Nephron (organoid): ENCODE measurements around the gene MVK.
A peak's percentile ranks its signal among the peaks of the same experiment; 100 is the strongest.

Experiments
- H3K27ac Mint-ChIP-seq, 3 experiments: 2 replicates each; pipeline ENCODE4 v1.8.0; 2020; ENCODE audit warnings: mixed read lengths in 3 of 3, mild to moderate bottlenecking in 2 of 3, moderate library complexity in 1 of 3
- H3K27me3 Mint-ChIP-seq: 2 replicates; pipeline ENCODE4 v1.8.0; 2021; ENCODE audit warnings: low read depth, mild to moderate bottlenecking, moderate library complexity, mixed read lengths
- H3K36me3 Mint-ChIP-seq: 2 replicates; pipeline ENCODE4 v1.8.0; 2020; ENCODE audit warnings: low read depth, mixed read lengths
- H3K4me1 Mint-ChIP-seq: 2 replicates; pipeline ENCODE4 v1.8.0; 2020; ENCODE audit warnings: mixed read lengths
- H3K4me3 Mint-ChIP-seq, 3 experiments: 2 replicates each; pipeline ENCODE4 v1.8.0; 2020; ENCODE audit warnings: mild to moderate bottlenecking in 3 of 3, mixed read lengths in 3 of 3, moderate library complexity in 2 of 3
- H3K9me3 Mint-ChIP-seq: 2 replicates; pipeline ENCODE4 v1.8.0; 2020; ENCODE audit warnings: mixed read lengths
- CTCF ChIP-seq, 3 experiments: fragments of 200-600 bp; sonication (generic); IDR thresholded peaks; one replicate each; pipeline ENCODE4 v1.5.0; 2021; ENCODE audit warnings: antibody characterized with exemption in 3 of 3; ENCODE audit not compliant: unreplicated experiment in 3 of 3

The MVK gene

GRCh38 chr12:109548258-109548657, 25.3 kb upstream of the MVK start:
- peaks cover 56% of the 10 kb centered on the region for H3K27me3 Mint-ChIP-seq
- no peak overlapping the region for H3K4me3 Mint-ChIP-seq
- H3K4me1 Mint-ChIP-seq, result peaks cover 8% of the 10 kb centered on the region
- no peak for TF ChIP-seq CTCF (IDR thresholded peaks at IDR 0.05; ENCODE audit: unreplicated experiment in 3 of 3)
- no peaks in the 10 kb centered on the region for H3K9me3 Mint-ChIP-seq
- no peaks in the 10 kb centered on the region for H3K36me3 Mint-ChIP-seq
- H3K27ac Mint-ChIP-seq, result no peak overlapping the region

- H3K36me3 Mint-ChIP-seq, result no peaks in the 10 kb centered on the region
- H3K4me3 Mint-ChIP-seq, result peak overlapping the region in 1 of 3 experiments; percentile 46
- no peaks in the 10 kb centered on the region for H3K9me3 Mint-ChIP-seq
- H3K27me3 Mint-ChIP-seq, result peaks cover 60% of the 10 kb centered on the region
- H3K27ac Mint-ChIP-seq, result peak overlapping the region in 2 of 3 experiments; percentile 32 to 36
- peaks cover 8% of the 10 kb centered on the region for H3K4me1 Mint-ChIP-seq
- no peak for TF ChIP-seq CTCF (IDR thresholded peaks at IDR 0.05; ENCODE audit: unreplicated experiment in 3 of 3)
These were observed 23.9 kb upstream of the MVK start for GRCh38 chr12:109549613-109550270.

- peaks cover 8% of the 10 kb centered on the region for H3K4me1 Mint-ChIP-seq
- TF ChIP-seq CTCF (IDR thresholded peaks at IDR 0.05; ENCODE audit: unreplicated experiment in 3 of 3), result no peak
- H3K9me3 Mint-ChIP-seq, result no peaks in the 10 kb centered on the region
- no peaks in the 10 kb centered on the region for H3K36me3 Mint-ChIP-seq
- peaks cover 60% of the 10 kb centered on the region for H3K27me3 Mint-ChIP-seq
- H3K4me3 Mint-ChIP-seq, result no peak overlapping the region
- no peak overlapping the region for H3K27ac Mint-ChIP-seq
These were observed 23.3 kb upstream of the MVK start for GRCh38 chr12:109550281-109550680.

- Mint-ChIP-seq H3K36me3 (no peaks in the 10 kb centered on the region), H3K9me3 (no peaks in the 10 kb centered on the region), H3K4me1 (peaks cover 8% of the 10 kb centered on the region)
These were observed 22.5 kb upstream of the MVK start for GRCh38 chr12:109551108-109551507.

GRCh38 chr12:109552971-109553370, 20.6 kb upstream of the MVK start:
- Mint-ChIP-seq H3K27me3 (peaks cover 56% of the 10 kb centered on the region), H3K36me3 (peaks cover 6% of the 10 kb centered on the region), H3K4me1 (peaks cover 8% of the 10 kb centered on the region), H3K9me3 (no peaks in the 10 kb centered on the region), H3K4me3 (no peak overlapping the region), H3K27ac (no peak overlapping the region)
- no peak for TF ChIP-seq CTCF (IDR thresholded peaks at IDR 0.05; ENCODE audit: unreplicated experiment in 3 of 3)

More at GRCh38 chr12:109551108-109551507, 22.5 kb upstream of the MVK start:
- no peak overlapping the region for H3K27ac Mint-ChIP-seq
- peaks cover 60% of the 10 kb centered on the region for H3K27me3 Mint-ChIP-seq
- no peak for TF ChIP-seq CTCF (IDR thresholded peaks at IDR 0.05; ENCODE audit: unreplicated experiment in 3 of 3)
- no peak overlapping the region for H3K4me3 Mint-ChIP-seq

GRCh38 chr12:109553483-109553882, 20.1 kb upstream of the MVK start:
- Mint-ChIP-seq H3K9me3 (no peaks in the 10 kb centered on the region), H3K4me3 (no peak overlapping the region), H3K36me3 (peaks cover 6% of the 10 kb centered on the region), H3K27me3 (peaks cover 50% of the 10 kb centered on the region), H3K4me1 (peaks cover 8% of the 10 kb centered on the region), H3K27ac (no peak overlapping the region)
- no peak for TF ChIP-seq CTCF (IDR thresholded peaks at IDR 0.05; ENCODE audit: unreplicated experiment in 3 of 3)
